Measurements from ENCODE around the gene POLR3A.

Gene POLR3A

DNA sequence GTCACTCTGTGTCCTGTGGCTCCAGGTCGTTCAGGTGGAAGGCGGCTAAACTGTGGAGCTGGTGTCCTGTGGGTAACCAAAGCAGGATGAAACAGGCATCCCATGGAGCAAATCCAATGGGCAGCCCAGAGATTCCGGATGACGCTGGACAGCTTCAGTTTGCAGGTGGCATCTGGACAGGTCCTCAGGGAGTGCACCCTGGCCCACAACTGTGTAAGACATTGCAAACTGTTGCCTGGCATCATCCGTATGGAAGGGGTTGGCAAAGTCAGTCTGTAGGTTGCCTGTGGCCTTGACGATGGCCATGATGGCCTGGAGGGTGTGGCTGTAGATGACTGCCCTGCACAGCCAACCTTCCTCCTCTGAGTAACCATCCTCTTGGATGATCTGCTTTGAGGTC, 39.8 kb upstream of the POLR3A start:
- Histone ChIP-seq H3K27ac (ENCODE audit: low read depth, low read length) (no peak overlapping the region), H3K79me2 (ENCODE audit: control insufficient read depth, insufficient read depth, low read length, poor library complexity) (no peaks in the 10 kb centered on the region), H3K79me1 (ENCODE audit: low read length) (no peaks in the 10 kb centered on the region), H3K9me3 (ENCODE audit: insufficient read depth, low read depth, low read length) (no peaks in the 10 kb centered on the region), H4K8ac (ENCODE audit: low read depth, low read length) (no peak overlapping the region), H3K36me3 (ENCODE audit: control insufficient read depth in 1 of 2, insufficient read depth in 2 of 2, low read length in 2 of 2) (no peaks in the 10 kb centered on the region), H3K9ac (ENCODE audit: low read length) (no peak overlapping the region), H3K4me2 (ENCODE audit: low read length) (no peak overlapping the region), H3K4me1 (ENCODE audit: control insufficient read depth in 1 of 2, insufficient read depth in 2 of 2, low read length in 2 of 2) (no peaks in the 10 kb centered on the region), H3K18ac (ENCODE audit: low read length) (no peak overlapping the region), H3K27me3 (ENCODE audit: insufficient read depth, low read length) (no peaks in the 10 kb centered on the region), H2BK5ac (ENCODE audit: low read depth, low read length, poor library complexity) (no peak overlapping the region), H4K91ac (ENCODE audit: low read depth, low read length) (no peak overlapping the region), H3K4me3 (ENCODE audit: low read depth, low read length) (no peak overlapping the region), H2AK5ac (ENCODE audit: low read length) (no peak overlapping the region), H2BK120ac (ENCODE audit: insufficient read depth, low read length, poor library complexity) (no peak overlapping the region), H2AFZ (ENCODE audit: insufficient read depth, low read length, poor library complexity) (no peak overlapping the region), H4K12ac (ENCODE audit: low read depth, low read length) (no peak overlapping the region), H3K14ac (ENCODE audit: low read length) (no peak overlapping the region), H3K4ac (ENCODE audit: low read depth, low read length) (no peak overlapping the region), H2BK12ac (ENCODE audit: low read length) (no peak overlapping the region), H3K23ac (ENCODE audit: low read length) (no peak overlapping the region)
- no peak for DNase-seq
- WGBS (ENCODE audit: extremely low coverage, insufficient coverage, insufficient read length) = no CpG with 5 or more reads among the region's 6 CpGs

GRCh38 chr10:78066728-78067430, 37.6 kb upstream of the POLR3A start:
- no peak overlapping the region for H2BK12ac ChIP-seq (ENCODE audit: low read length)
- no peak overlapping the region for H3K9ac ChIP-seq (ENCODE audit: low read length)
- no peaks in the 10 kb centered on the region for H3K79me2 ChIP-seq (ENCODE audit: control insufficient read depth, insufficient read depth, low read length, poor library complexity)
- no peak overlapping the region for H2AK5ac ChIP-seq (ENCODE audit: low read length)
- no peak for DNase-seq
- H3K4ac ChIP-seq (ENCODE audit: low read depth, low read length) = no peak overlapping the region
- no peak overlapping the region for H3K4me3 ChIP-seq (ENCODE audit: low read depth, low read length)
- no peaks in the 10 kb centered on the region for H3K27me3 ChIP-seq (ENCODE audit: insufficient read depth, low read length)
- no peak overlapping the region for H3K4me2 ChIP-seq (ENCODE audit: low read length)
- H2BK5ac ChIP-seq (ENCODE audit: low read depth, low read length, poor library complexity) = no peak overlapping the region
- no peaks in the 10 kb centered on the region for H3K79me1 ChIP-seq (ENCODE audit: low read length)
- no peak overlapping the region for H3K23ac ChIP-seq (ENCODE audit: low read length)
- H3K36me3 ChIP-seq (ENCODE audit: control insufficient read depth in 1 of 2, insufficient read depth in 2 of 2, low read length in 2 of 2) = no peaks in the 10 kb centered on the region
- no peak overlapping the region for H2AFZ ChIP-seq (ENCODE audit: insufficient read depth, low read length, poor library complexity)
- H3K27ac ChIP-seq (ENCODE audit: low read depth, low read length) = no peak overlapping the region
- no peak overlapping the region for H3K18ac ChIP-seq (ENCODE audit: low read length)
- H2BK120ac ChIP-seq (ENCODE audit: insufficient read depth, low read length, poor library complexity) = no peak overlapping the region
- WGBS (ENCODE audit: extremely low coverage, insufficient coverage, insufficient read length) = no CpG with 5 or more reads among the region's 11 CpGs
- no peak overlapping the region for H4K8ac ChIP-seq (ENCODE audit: low read depth, low read length)
- no peak overlapping the region for H4K12ac ChIP-seq (ENCODE audit: low read depth, low read length)
- no peak overlapping the region for H3K14ac ChIP-seq (ENCODE audit: low read length)
- no peak overlapping the region for H4K91ac ChIP-seq (ENCODE audit: low read depth, low read length)
- H3K4me1 ChIP-seq (ENCODE audit: control insufficient read depth in 1 of 2, insufficient read depth in 2 of 2, low read length in 2 of 2) = no peaks in the 10 kb centered on the region
- H3K9me3 ChIP-seq (ENCODE audit: insufficient read depth, low read depth, low read length) = no peaks in the 10 kb centered on the region

DNA sequence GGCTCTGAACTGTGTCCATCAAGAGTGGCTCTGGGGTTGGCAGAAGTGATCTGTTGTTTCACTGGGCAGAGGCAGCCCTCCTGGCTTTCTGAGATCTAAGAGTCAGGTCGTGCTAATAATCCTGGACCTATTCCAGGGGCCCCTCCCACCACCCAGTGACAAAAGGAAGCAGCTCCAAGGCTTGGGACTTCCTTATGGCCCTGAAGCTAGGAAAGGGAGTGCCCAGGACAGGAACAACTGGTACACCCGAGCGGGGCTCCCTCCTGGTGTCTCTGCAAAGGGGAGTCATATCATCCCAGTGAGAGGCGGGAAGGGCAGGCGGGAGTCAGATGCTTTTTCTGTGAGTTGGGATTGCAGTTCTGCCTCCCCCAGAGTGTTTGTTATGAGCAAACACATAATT, 36.7 kb upstream of the POLR3A start:
- no peaks in the 10 kb centered on the region for H3K4me1 ChIP-seq (ENCODE audit: control insufficient read depth in 1 of 2, insufficient read depth in 2 of 2, low read length in 2 of 2)
- H3K4me2 ChIP-seq (ENCODE audit: low read length) = no peak overlapping the region
- H3K4ac ChIP-seq (ENCODE audit: low read depth, low read length) = no peak overlapping the region
- no peak overlapping the region for H4K8ac ChIP-seq (ENCODE audit: low read depth, low read length)
- H3K23ac ChIP-seq (ENCODE audit: low read length) = no peak overlapping the region
- WGBS (ENCODE audit: extremely low coverage, insufficient coverage, insufficient read length) = no CpG with 5 or more reads among the region's 5 CpGs
- no peaks in the 10 kb centered on the region for H3K79me1 ChIP-seq (ENCODE audit: low read length)
- H3K36me3 ChIP-seq (ENCODE audit: control insufficient read depth in 1 of 2, insufficient read depth in 2 of 2, low read length in 2 of 2) = no peaks in the 10 kb centered on the region
- no peak overlapping the region for H4K12ac ChIP-seq (ENCODE audit: low read depth, low read length)
- no peak overlapping the region for H2AFZ ChIP-seq (ENCODE audit: insufficient read depth, low read length, poor library complexity)
- no peak overlapping the region for H2BK120ac ChIP-seq (ENCODE audit: insufficient read depth, low read length, poor library complexity)
- H3K9ac ChIP-seq (ENCODE audit: low read length) = no peak overlapping the region
- peaks cover 4% of the 10 kb centered on the region for H3K9me3 ChIP-seq (ENCODE audit: insufficient read depth, low read depth, low read length)
- no peak overlapping the region for H3K4me3 ChIP-seq (ENCODE audit: low read depth, low read length)
- no peak for DNase-seq
- no peak overlapping the region for H2BK12ac ChIP-seq (ENCODE audit: low read length)
- H3K27ac ChIP-seq (ENCODE audit: low read depth, low read length) = no peak overlapping the region
- H2BK5ac ChIP-seq (ENCODE audit: low read depth, low read length, poor library complexity) = no peak overlapping the region
- H3K18ac ChIP-seq (ENCODE audit: low read length) = no peak overlapping the region
- H3K79me2 ChIP-seq (ENCODE audit: control insufficient read depth, insufficient read depth, low read length, poor library complexity) = no peaks in the 10 kb centered on the region
- no peak overlapping the region for H2AK5ac ChIP-seq (ENCODE audit: low read length)
- H3K14ac ChIP-seq (ENCODE audit: low read length) = no peak overlapping the region
- H4K91ac ChIP-seq (ENCODE audit: low read depth, low read length) = no peak overlapping the region
- no peaks in the 10 kb centered on the region for H3K27me3 ChIP-seq (ENCODE audit: insufficient read depth, low read length)

- Histone ChIP-seq H2AFZ (ENCODE audit: insufficient read depth, low read length, poor library complexity) (no peak overlapping the region), H3K14ac (ENCODE audit: low read length) (no peak overlapping the region), H3K18ac (ENCODE audit: low read length) (no peak overlapping the region), H4K12ac (ENCODE audit: low read depth, low read length) (no peak overlapping the region), H2BK5ac (ENCODE audit: low read depth, low read length, poor library complexity) (no peak overlapping the region), H3K27me3 (ENCODE audit: insufficient read depth, low read length) (no peaks in the 10 kb centered on the region), H3K4me3 (ENCODE audit: low read depth, low read length) (no peak overlapping the region), H2BK12ac (ENCODE audit: low read length) (no peak overlapping the region), H3K27ac (ENCODE audit: low read depth, low read length) (no peak overlapping the region), H3K36me3 (ENCODE audit: control insufficient read depth in 1 of 2, insufficient read depth in 2 of 2, low read length in 2 of 2) (no peaks in the 10 kb centered on the region), H4K91ac (ENCODE audit: low read depth, low read length) (no peak overlapping the region), H3K79me1 (ENCODE audit: low read length) (no peaks in the 10 kb centered on the region), H3K4me2 (ENCODE audit: low read length) (no peak overlapping the region), H3K9me3 (ENCODE audit: insufficient read depth, low read depth, low read length) (peaks cover 4% of the 10 kb centered on the region), H4K8ac (ENCODE audit: low read depth, low read length) (no peak overlapping the region), H3K9ac (ENCODE audit: low read length) (no peak overlapping the region), H2AK5ac (ENCODE audit: low read length) (no peak overlapping the region), H3K4me1 (ENCODE audit: control insufficient read depth in 1 of 2, insufficient read depth in 2 of 2, low read length in 2 of 2) (no peaks in the 10 kb centered on the region), H3K23ac (ENCODE audit: low read length) (no peak overlapping the region), H3K79me2 (ENCODE audit: control insufficient read depth, insufficient read depth, low read length, poor library complexity) (no peaks in the 10 kb centered on the region), H2BK120ac (ENCODE audit: insufficient read depth, low read length, poor library complexity) (no peak overlapping the region), H3K4ac (ENCODE audit: low read depth, low read length) (no peak overlapping the region)
- DNase-seq = no peak
- no CpG with 5 or more reads among the region's 2 CpGs for WGBS (ENCODE audit: extremely low coverage, insufficient coverage, insufficient read length)
Measured at GRCh38 chr10:78065611-78066010, 36.3 kb upstream of the POLR3A start.

Measured in trophoblast cell (in vitro differentiated cells and primary cell).